H1 (cell line): Measurements from ENCODE around the gene TPSB2. TPM values are rescaled to one million over a fixed set of nuclear protein-coding genes. Genes with fewer than 3 reads are reported as not detected.
"Not testable (repeated sequence)": the region's sequence is repeated elsewhere in the genome, so short reads cannot be mapped to it uniquely, and the experiment has no call there.

Experiments used
- CTCF ChIA-PET: fragments of 300-600 bp; sonication (Branson Sonifier 250); formaldehyde crosslinking; loops from one replicate; lab custom pipeline; 2021; ENCODE audit not compliant: partially characterized antibody; lab: Charles Lee
- POLR2A ChIA-PET: fragments of 300-600 bp; sonication (Branson Sonifier 250); formaldehyde crosslinking; loops from one replicate; lab custom pipeline; 2021; ENCODE audit warnings: inconsistent platforms; ENCODE audit not compliant: partially characterized antibody; lab: Charles Lee
- DNase-seq, 2 experiments: peaks; one replicate each; pipeline versions ENCODE4 v3.0.0 to v3.0.0-alpha.2; 2010 to 2022; ENCODE audit warnings: low spot score in 2 of 2, low read depth in 1 of 2, mixed read lengths in 1 of 2
- FAIRE-seq: peaks from 2 replicates; lab custom pipeline; 2011; peaks lifted over from hg19 to GRCh38; lab: Jason Lieb, UNC
- H2AFZ ChIP-seq: 2 replicates; pipeline ENCODE4 v1.8.1; 2012; ENCODE audit warnings: low read length, inconsistent platforms
- H2AK5ac ChIP-seq: 2 replicates; pipeline ENCODE4 v1.6.1; 2013; ENCODE audit warnings: low read depth, low read length
- H2BK120ac ChIP-seq: replicated peaks from 2 replicates; pipeline ENCODE3; 2013; ENCODE audit warnings: low read depth, low read length, inconsistent platforms
- H2BK12ac ChIP-seq: 2 replicates; pipeline ENCODE4 v1.6.1; 2013; ENCODE audit warnings: low read depth, low read length
- H2BK15ac ChIP-seq: 2 replicates; pipeline ENCODE4 v1.6.1; 2013; ENCODE audit warnings: low read length
- H2BK20ac ChIP-seq: 2 replicates; pipeline ENCODE4 v1.6.1; 2013; ENCODE audit warnings: low read length
- H2BK5ac ChIP-seq: 2 replicates; pipeline ENCODE4 v1.6.1; 2013; ENCODE audit warnings: low read depth, low read length
- H3K14ac ChIP-seq: 2 replicates; pipeline ENCODE4 v1.6.1; 2013; ENCODE audit warnings: inconsistent platforms; ENCODE audit not compliant: insufficient read length
- H3K18ac ChIP-seq: 2 replicates; pipeline ENCODE4 v1.6.1; 2013; ENCODE audit warnings: low read length; ENCODE audit errors: extremely low read depth
- H3K23ac ChIP-seq: 2 replicates; pipeline ENCODE4 v1.6.1; 2013; ENCODE audit warnings: inconsistent platforms; ENCODE audit not compliant: insufficient read length
- H3K23me2 ChIP-seq: 2 replicates; pipeline ENCODE4 v1.6.1; 2013; ENCODE audit warnings: low read depth, low read length
- H3K27ac ChIP-seq: 2 replicates; pipeline ENCODE4 v1.6.1; 2011; ENCODE audit warnings: low read depth, low read length, inconsistent platforms
- H3K27me3 ChIP-seq, 4 experiments: replicated peaks in 1 of 4; 1 replicate in 1 of 4; 2 replicates in 3 of 4; pipeline versions ENCODE4 v1.6.1 to v1.8.1; 2011 to 2013; ENCODE audit warnings: low read length in 3 of 4, mild to moderate bottlenecking in 3 of 4, inconsistent platforms in 2 of 4, mixed read lengths in 2 of 4, moderate library complexity in 1 of 4; ENCODE audit not compliant: control insufficient read depth in 3 of 4, insufficient read depth in 3 of 4; ENCODE audit errors: extremely low read depth in 1 of 4
- H3K36me3 ChIP-seq, 4 experiments: 2 replicates each; pipeline versions ENCODE4 v1.6.1 to v1.8.1; 2011 to 2013; ENCODE audit warnings: mild to moderate bottlenecking in 4 of 4, low read length in 3 of 4, moderate library complexity in 2 of 4, control low read depth in 1 of 4, inconsistent platforms in 1 of 4; ENCODE audit not compliant: insufficient read depth in 4 of 4, control insufficient read depth in 2 of 4
- H3K4ac ChIP-seq: replicated peaks from 2 replicates; pipeline ENCODE3; 2013; ENCODE audit warnings: low read length, low read depth, mixed read lengths, inconsistent platforms; ENCODE audit not compliant: insufficient read length
- H3K4me1 ChIP-seq, 4 experiments: replicated peaks in 1 of 4; 1 replicate in 1 of 4; 2 replicates in 3 of 4; pipeline versions ENCODE4 v1.6.1 to v1.8.1; 2011 to 2013; ENCODE audit warnings: low read length in 3 of 4, inconsistent platforms in 2 of 4, mixed read lengths in 1 of 4; ENCODE audit not compliant: insufficient read depth in 4 of 4, control insufficient read depth in 3 of 4
- H3K4me2 ChIP-seq, 2 experiments: 2 replicates each; pipeline versions ENCODE4 v1.6.1 to v1.8.1; 2011 to 2013; ENCODE audit warnings: low read depth in 2 of 2, low read length in 2 of 2, control low read depth in 1 of 2, inconsistent platforms in 1 of 2, mild to moderate bottlenecking in 1 of 2; ENCODE audit not compliant: insufficient read depth in 1 of 2
- H3K4me3 ChIP-seq, 4 experiments: fragments of 200-600, 300-600 bp in 1 of 4; sonication (generic), shearing (Covaris generic), sonication (Bioruptor Twin) in 1 of 4; 2 replicates each; pipeline versions ENCODE4 v1.5.1 to v1.8.1; 2011 to 2016; ENCODE audit warnings: low read length in 4 of 4, low read depth in 3 of 4, control low read depth in 2 of 4, inconsistent platforms in 2 of 4, mild to moderate bottlenecking in 2 of 4, mixed read lengths in 1 of 4, moderate library complexity in 1 of 4; ENCODE audit not compliant: insufficient read depth in 2 of 4; ENCODE audit errors: extremely low read depth in 1 of 4
- H3K56ac ChIP-seq: replicated peaks from 2 replicates; pipeline ENCODE3; 2013; ENCODE audit warnings: low read depth, mild to moderate bottlenecking, mixed read lengths, low read length, inconsistent platforms; ENCODE audit not compliant: insufficient read length
- H3K79me1 ChIP-seq: 2 replicates; pipeline ENCODE4 v1.6.1; 2013; ENCODE audit warnings: low read depth, low read length, control low read depth
- H3K79me2 ChIP-seq, 2 experiments: 2 replicates each; pipeline versions ENCODE4 v1.6.1 to v1.8.1; 2012 to 2013; ENCODE audit warnings: low read length in 2 of 2, mild to moderate bottlenecking in 2 of 2, inconsistent platforms in 1 of 2; ENCODE audit not compliant: insufficient read depth in 2 of 2, control insufficient read depth in 1 of 2
- H3K9ac ChIP-seq, 4 experiments: replicated peaks in 1 of 4; 1 replicate in 1 of 4; 2 replicates in 3 of 4; pipeline versions ENCODE4 v1.6.1 to v1.8.1; 2011 to 2013; ENCODE audit warnings: low read depth in 3 of 4, low read length in 3 of 4, control low read depth in 2 of 4, mild to moderate bottlenecking in 2 of 4, moderate library complexity in 2 of 4, inconsistent platforms in 1 of 4; ENCODE audit errors: extremely low read depth in 1 of 4
- H3K9me3 ChIP-seq, 2 experiments: 2 replicates each; pipeline versions ENCODE4 v1.6.1 to v1.8.1; 2012 to 2013; ENCODE audit warnings: mild to moderate bottlenecking in 2 of 2, moderate library complexity in 2 of 2, control low read depth in 1 of 2, inconsistent platforms in 1 of 2, low read depth in 1 of 2, low read length in 1 of 2, mixed read lengths in 1 of 2; ENCODE audit not compliant: insufficient read depth in 2 of 2
- H4K20me1 ChIP-seq, 2 experiments: replicated peaks in 1 of 2; 2 replicates each; pipeline versions ENCODE3 to v1.8.1; 2011 to 2013; ENCODE audit warnings: inconsistent platforms in 2 of 2, low read length in 2 of 2, mild to moderate bottlenecking in 1 of 2; ENCODE audit not compliant: insufficient read depth in 2 of 2, control insufficient read depth in 1 of 2
- H4K5ac ChIP-seq: 2 replicates; pipeline ENCODE4 v1.6.1; 2013; ENCODE audit warnings: low read length, low read depth, mixed read lengths, inconsistent platforms; ENCODE audit not compliant: insufficient read length
- H4K8ac ChIP-seq: 2 replicates; pipeline ENCODE4 v1.8.0; 2013; ENCODE audit warnings: mild to moderate bottlenecking, moderate library complexity, low read length, inconsistent platforms; ENCODE audit not compliant: insufficient read depth; ENCODE audit errors: extremely low read depth
- H4K91ac ChIP-seq: replicated peaks from 2 replicates; pipeline ENCODE3; 2013; ENCODE audit warnings: low read length, mixed read lengths, inconsistent platforms; ENCODE audit not compliant: insufficient read length
- WGBS, 2 experiments: shearing (Covaris generic) in 1 of 2; methylation state at CpG; one replicate each; pipeline versions ENCODE4 v1.1.6 to v1.1.7; 2013 to 2015; ENCODE audit warnings: low lambda C conversion rate in 2 of 2, mixed read lengths in 2 of 2, inconsistent platforms in 1 of 2, low coverage in 1 of 2, missing lambda C conversion rate in 1 of 2; ENCODE audit not compliant: insufficient replicate concordance in 2 of 2, insufficient coverage in 1 of 2, insufficient read length in 1 of 2; ENCODE audit errors: extremely low coverage in 1 of 2, missing lambda C conversion rate in 1 of 2; 5-methylcytosine and 5-hydroxymethylcytosine counted together
- polyA plus RNA-seq, 7 experiments: library from polyadenylated mRNA; depleted of rRNA in 3 of 7; stranded (reverse) in 5 of 7; unstranded in 2 of 7; fragments of >200 nt in 5 of 7; fragments of 200-250 nt in 2 of 7; gene quantifications; 1 replicate in 5 of 7; 2 replicates in 1 of 7; 4 replicates in 1 of 7; pipeline versions ENCODE4 v1.2.1 to v1.2.3, GENCODE V29; 2011 to 2013; ENCODE audit warnings: missing spikeins in 2 of 7, mixed read lengths in 2 of 7
- total RNA-seq: library from RNA; stranded (reverse); fragmentation: NEBNext Ultra II Directional; extraction: Animal tissue kit (Norgen Biotek cat#: 25700); gene quantifications from 2 replicates; pipeline ENCODE4 v1.2.1, GENCODE V29; 2021

The TPSB2 gene
- total and polyA plus RNA-seq, 2 of the 8 experiments (the other 6 are each of a cell fraction or from before 2014, with no cell fraction given): 0.08 TPM; not detected in 1

GRCh38 chr16:1247903-1248537, 18.0 kb upstream of the TPSB2 start:
- H3K23ac ChIP-seq, H3K56ac ChIP-seq, H2BK15ac ChIP-seq, H3K79me1 ChIP-seq, H2BK120ac ChIP-seq, POLR2A ChIA-PET, H3K9me3 ChIP-seq, H4K20me1 ChIP-seq, H4K8ac ChIP-seq, H3K23me2 ChIP-seq, H2AFZ ChIP-seq, CTCF ChIA-PET, H3K14ac ChIP-seq, H4K5ac ChIP-seq, H2BK12ac ChIP-seq, H3K18ac ChIP-seq, H3K36me3 ChIP-seq, H3K4me1 ChIP-seq, H3K9ac ChIP-seq, H3K4me2 ChIP-seq, DNase-seq, H3K4me3 ChIP-seq, FAIRE-seq, H2BK20ac ChIP-seq, H2BK5ac ChIP-seq, H3K79me2 ChIP-seq, H3K27ac ChIP-seq, H4K91ac ChIP-seq: not testable (repeated sequence)
- Histone ChIP-seq H3K4ac (peak overlapping the region; percentile 85), H2AK5ac (peak overlapping the region; percentile 43; the same call in 1 of the 2 replicates), H3K27me3 (peaks cover 0 to 11% (median 4%) of the 10 kb centered on the region in 4 experiments; a peak in 3 of 7 replicates)
- WGBS, 2 experiments: 88% methylated on average over 10 of the region's 14 CpGs; no CpG with 5 or more reads in 1 of the 2 experiments
